ENCODE results near the gene CEBPG. TPM values are rescaled to one million over a fixed set of nuclear protein-coding genes. Genes with fewer than 3 reads are reported as not detected.

Gene CEBPG
- total RNA-seq, 1 experiment from 2014 or later, result 41.5 TPM

DNA sequence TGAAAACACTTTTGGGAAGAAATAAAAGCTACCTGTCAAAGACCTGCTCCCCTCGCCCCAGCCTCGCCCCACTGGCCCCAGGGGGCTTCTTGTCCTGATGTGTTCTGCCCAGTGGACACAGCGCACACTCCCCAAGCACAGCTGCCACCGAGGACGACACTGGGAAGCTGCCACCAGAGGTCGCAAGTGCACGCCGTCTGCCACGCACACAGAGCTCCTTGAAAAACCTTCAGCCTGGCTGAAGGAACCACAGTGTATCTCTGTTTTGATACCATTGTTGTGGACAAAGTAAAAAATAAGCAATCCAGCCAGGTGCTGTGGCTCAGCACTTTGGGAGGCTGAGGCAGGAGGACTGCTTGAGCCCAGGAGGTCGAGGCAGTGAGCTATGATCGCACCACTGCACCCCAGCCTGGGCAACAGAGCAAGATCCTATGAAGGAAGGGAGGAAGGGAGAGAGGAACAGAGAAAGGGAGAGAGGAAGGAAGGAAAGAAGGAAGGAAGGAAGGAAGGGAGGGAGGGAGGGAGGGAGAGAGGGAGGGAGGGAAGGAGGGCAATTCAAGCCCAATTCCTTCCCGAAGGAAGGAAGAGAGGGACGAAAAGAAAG is 57.3 kb downstream of the CEBPG start:
- POLR2A ChIA-PET, result interaction anchor here (0.5 to 0.7 kb wide), 2 partner anchors 119 to 150 kb away, joined by 3 read pairs; no protein-coding TSS in a partner anchor
- in situ Hi-C loops (cut with HindIII; ENCODE audit: low pct_unique_long_range_greater_than_20kb, low sequenced_read_pairs), result no loop called here
- TF ChIP-seq REST (IDR thresholded peaks at IDR 0.05; ENCODE audit: insufficient read depth in 1 of 2, low read depth in 2 of 2, low read length in 1 of 2) (peak in 1 of 2 experiments; percentile 68; a peak in 1 of 4 replicates), TCF7L2 (IDR thresholded peaks at IDR 0.05; ENCODE audit: low read depth, low read length) (no peak)
- TF ChIP-seq, protein P1, sequence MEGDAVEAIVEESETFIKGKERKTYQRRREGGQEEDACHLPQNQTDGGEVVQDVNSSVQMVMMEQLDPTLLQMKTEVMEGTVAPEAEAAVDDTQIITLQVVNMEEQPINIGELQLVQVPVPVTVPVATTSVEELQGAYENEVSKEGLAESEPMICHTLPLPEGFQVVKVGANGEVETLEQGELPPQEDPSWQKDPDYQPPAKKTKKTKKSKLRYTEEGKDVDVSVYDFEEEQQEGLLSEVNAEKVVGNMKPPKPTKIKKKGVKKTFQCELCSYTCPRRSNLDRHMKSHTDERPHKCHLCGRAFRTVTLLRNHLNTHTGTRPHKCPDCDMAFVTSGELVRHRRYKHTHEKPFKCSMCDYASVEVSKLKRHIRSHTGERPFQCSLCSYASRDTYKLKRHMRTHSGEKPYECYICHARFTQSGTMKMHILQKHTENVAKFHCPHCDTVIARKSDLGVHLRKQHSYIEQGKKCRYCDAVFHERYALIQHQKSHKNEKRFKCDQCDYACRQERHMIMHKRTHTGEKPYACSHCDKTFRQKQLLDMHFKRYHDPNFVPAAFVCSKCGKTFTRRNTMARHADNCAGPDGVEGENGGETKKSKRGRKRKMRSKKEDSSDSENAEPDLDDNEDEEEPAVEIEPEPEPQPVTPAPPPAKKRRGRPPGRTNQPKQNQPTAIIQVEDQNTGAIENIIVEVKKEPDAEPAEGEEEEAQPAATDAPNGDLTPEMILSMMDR (IDR thresholded peaks at IDR 0.05), result peak; percentile 98

DNA sequence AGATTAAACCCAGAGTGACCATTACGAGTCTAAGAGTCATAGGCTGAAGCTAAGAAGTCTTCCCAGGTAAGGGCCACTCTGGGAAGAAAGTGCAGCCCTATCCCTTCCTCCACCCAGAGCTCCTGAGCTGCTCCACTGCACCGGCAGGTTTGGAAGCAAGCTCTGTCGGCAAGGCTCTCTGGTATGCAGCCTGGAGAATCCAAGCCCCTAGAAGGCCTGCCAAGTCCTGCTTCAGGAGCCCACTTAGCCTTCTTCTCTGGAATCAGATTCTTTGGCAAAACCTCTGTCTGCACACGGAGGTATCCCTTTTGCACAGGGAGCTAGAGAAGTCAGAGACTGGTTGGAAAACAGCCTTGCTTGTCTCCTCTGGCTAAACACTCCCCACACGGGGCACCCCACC is 58.5 kb downstream of the CEBPG start:
- no peaks in the 10 kb centered on the region for H3K36me3 ChIP-seq (ENCODE audit: control insufficient read depth, insufficient read depth, low read length)
- POLR2A ChIA-PET, result interaction anchor here (0.6 to 0.7 kb wide), 2 partner anchors 27 to 203 kb away, joined by 6 to 9 read pairs; no protein-coding TSS in a partner anchor
- in situ Hi-C loops (cut with HindIII; ENCODE audit: low pct_unique_long_range_greater_than_20kb, low sequenced_read_pairs), result no loop called here
- no TSS peak for BruUV-seq (replicated peaks)
- DNase-seq (ENCODE audit: low read depth, low spot score) (no peak), ATAC-seq (no peak)
- TF ChIP-seq TCF7L2 (IDR thresholded peaks at IDR 0.05; ENCODE audit: low read depth, low read length) (no peak), POLR2AphosphoS5 (IDR thresholded peaks at IDR 0.05; ENCODE audit: low read depth, low read length) (no peak), REST (IDR thresholded peaks at IDR 0.05; ENCODE audit: insufficient read depth in 1 of 2, low read depth in 2 of 2, low read length in 1 of 2) (no peak), SIN3A (IDR thresholded peaks at IDR 0.05; ENCODE audit: borderline replicate concordance, insufficient read depth, low read depth, low read length) (no peak)
- TF ChIP-seq, protein P1 (IDR thresholded peaks at IDR 0.05), result no peak
- intact Hi-C loops (cut with micrococcal nuclease; ENCODE audit: unreplicated experiment), result no loop called here
- no peaks in the 10 kb centered on the region for H3K9me3 ChIP-seq (ENCODE audit: control insufficient read depth, insufficient read depth, low read depth, low read length)
- H3K4me3 ChIP-seq (ENCODE audit: low read depth in 2 of 2, low read length in 2 of 2), result no peak overlapping the region
- H3K27ac ChIP-seq (ENCODE audit: low read length), result no peak overlapping the region
- CTCF ChIA-PET, result interaction anchor here (0.6 to 0.9 kb wide), 6 partner anchors 16 to 664 kb away, joined by 3 to 13 read pairs (median 6); no protein-coding TSS in a partner anchor
- H3K27me3 ChIP-seq (ENCODE audit: control insufficient read depth, insufficient read depth, low read length), result no peaks in the 10 kb centered on the region
- H3K4me1 ChIP-seq (ENCODE audit: control insufficient read depth, insufficient read depth, low read length), result peaks cover 7% of the 10 kb centered on the region; the same call in 1 of the 2 replicates

More for the DNA sequence above, 57.3 kb downstream of the CEBPG start:
- intact Hi-C loops (cut with micrococcal nuclease; ENCODE audit: unreplicated experiment), result loop anchor here (2.0 kb wide), 1 partner anchor 340 kb away; no protein-coding TSS in a partner anchor
- CTCF ChIA-PET, result interaction anchor here (0.6 to 2.4 kb wide), 11 partner anchors 19 to 665 kb away, joined by 3 to 45 read pairs (median 4); no protein-coding TSS in a partner anchor
- Histone ChIP-seq H3K27ac (ENCODE audit: low read length) (no peak overlapping the region), H3K27me3 (ENCODE audit: control insufficient read depth, insufficient read depth, low read length) (no peaks in the 10 kb centered on the region), H3K9me3 (ENCODE audit: control insufficient read depth, insufficient read depth, low read depth, low read length) (no peaks in the 10 kb centered on the region), H3K4me3 (ENCODE audit: low read depth in 2 of 2, low read length in 2 of 2) (no peak overlapping the region), H3K36me3 (ENCODE audit: control insufficient read depth, insufficient read depth, low read length) (no peaks in the 10 kb centered on the region), H3K4me1 (ENCODE audit: control insufficient read depth, insufficient read depth, low read length) (peaks cover 7% of the 10 kb centered on the region; the same call in 1 of the 2 replicates)
- DNase-seq (ENCODE audit: low read depth, low spot score) (peak; percentile 64), ATAC-seq (peak; percentile 95)
- BruUV-seq (replicated peaks), result no TSS peak

All from Panc1 (cell line).